Liver (tissue), 3 donors: ENCODE data around the gene CRACR2A.

Experiments
- EGR1 ChIP-seq, 2 donors: IDR thresholded peaks; 2 replicates each; pipeline ENCODE4 v1.6.1; 2016 to 2018; ENCODE audit warnings: antibody characterized with exemption in 2 of 2, low read depth in 2 of 2
- FOXA1 ChIP-seq: IDR thresholded peaks from 2 replicates; pipeline ENCODE4 v1.6.1; 2016; ENCODE audit warnings: antibody characterized with exemption
- GABPA ChIP-seq, 2 donors: IDR thresholded peaks in 1 of 2; conservative IDR thresholded peaks in 1 of 2; 2 replicates each; pipeline ENCODE4 v1.6.1; 2016; ENCODE audit warnings: antibody characterized with exemption in 2 of 2, mild to moderate bottlenecking in 1 of 2, moderate library complexity in 1 of 2
- NR2F2 ChIP-seq: IDR thresholded peaks from 2 replicates; pipeline ENCODE4 v1.6.1; 2016; ENCODE audit warnings: antibody characterized with exemption
- RAD21 ChIP-seq, 2 donors: IDR thresholded peaks; 2 replicates each; pipeline ENCODE4 v1.6.1; 2016; ENCODE audit warnings: antibody characterized with exemption in 2 of 2, mild to moderate bottlenecking in 2 of 2
- SP1 ChIP-seq: IDR thresholded peaks from 2 replicates; pipeline ENCODE4 v1.6.1; 2018; ENCODE audit warnings: antibody characterized with exemption, mild to moderate bottlenecking
- TAF1 ChIP-seq: conservative IDR thresholded peaks from 2 replicates; pipeline ENCODE4 v1.6.1; 2016; ENCODE audit warnings: antibody characterized with exemption, mild to moderate bottlenecking
- TF ChIP-seq, protein P1 (sequence below): fragments of 150-350 bp; IDR thresholded peaks from 2 replicates; pipeline ENCODE4 v1.5.1; 2017; ENCODE audit warnings: improper control_type of control experiment, low read depth, low read length; ENCODE audit not compliant: missing input control
- TF ChIP-seq, protein P2 (sequence below): IDR thresholded peaks from 2 replicates; pipeline ENCODE4 v1.6.1; 2016; ENCODE audit warnings: antibody characterized with exemption
- TF ChIP-seq, protein P3 (sequence below): IDR thresholded peaks from 2 replicates; pipeline ENCODE4 v1.6.1; 2016; ENCODE audit warnings: antibody characterized with exemption, mild to moderate bottlenecking
- TF ChIP-seq, protein P4 (sequence below): IDR thresholded peaks from 2 replicates; pipeline ENCODE4 v1.6.1; 2016; ENCODE audit warnings: antibody characterized with exemption
- donor health status: healthy.
- donor health status: healthy.

DNA sequence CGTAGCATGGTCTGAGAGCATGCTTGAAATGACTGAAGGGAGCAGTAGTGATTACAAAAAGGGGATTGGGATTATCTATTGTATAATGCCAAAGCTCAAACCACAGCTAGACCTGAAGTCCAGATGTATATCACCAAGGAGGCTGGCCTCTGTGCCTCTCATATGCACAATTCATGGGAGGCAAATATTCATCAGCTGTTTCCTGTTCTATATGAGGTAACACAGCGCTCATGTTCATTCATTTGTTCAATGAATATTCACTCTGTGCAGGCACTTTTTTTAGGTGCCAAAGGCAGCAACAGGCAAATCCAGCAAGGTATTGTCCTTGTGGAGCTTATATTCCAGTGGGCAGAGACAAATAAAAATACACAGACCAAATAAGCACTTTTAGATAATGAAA is 39.0 kb downstream of the CRACR2A start:
- TF ChIP-seq SP1 (no peak), RAD21 (IDR thresholded peaks at IDR 0.05) (no peak), GABPA (IDR thresholded peaks at IDR 0.05 in 1 of 2, conservative IDR thresholded peaks at IDR 0.05 in 1 of 2) (no peak), TAF1 (no peak), NR2F2 (no peak), FOXA1 (no peak), EGR1 (IDR thresholded peaks at IDR 0.05; ENCODE audit: low read depth in 2 of 2) (no peak)
- TF ChIP-seq, protein P1, sequence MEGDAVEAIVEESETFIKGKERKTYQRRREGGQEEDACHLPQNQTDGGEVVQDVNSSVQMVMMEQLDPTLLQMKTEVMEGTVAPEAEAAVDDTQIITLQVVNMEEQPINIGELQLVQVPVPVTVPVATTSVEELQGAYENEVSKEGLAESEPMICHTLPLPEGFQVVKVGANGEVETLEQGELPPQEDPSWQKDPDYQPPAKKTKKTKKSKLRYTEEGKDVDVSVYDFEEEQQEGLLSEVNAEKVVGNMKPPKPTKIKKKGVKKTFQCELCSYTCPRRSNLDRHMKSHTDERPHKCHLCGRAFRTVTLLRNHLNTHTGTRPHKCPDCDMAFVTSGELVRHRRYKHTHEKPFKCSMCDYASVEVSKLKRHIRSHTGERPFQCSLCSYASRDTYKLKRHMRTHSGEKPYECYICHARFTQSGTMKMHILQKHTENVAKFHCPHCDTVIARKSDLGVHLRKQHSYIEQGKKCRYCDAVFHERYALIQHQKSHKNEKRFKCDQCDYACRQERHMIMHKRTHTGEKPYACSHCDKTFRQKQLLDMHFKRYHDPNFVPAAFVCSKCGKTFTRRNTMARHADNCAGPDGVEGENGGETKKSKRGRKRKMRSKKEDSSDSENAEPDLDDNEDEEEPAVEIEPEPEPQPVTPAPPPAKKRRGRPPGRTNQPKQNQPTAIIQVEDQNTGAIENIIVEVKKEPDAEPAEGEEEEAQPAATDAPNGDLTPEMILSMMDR: no peak
- TF ChIP-seq, protein P2, sequence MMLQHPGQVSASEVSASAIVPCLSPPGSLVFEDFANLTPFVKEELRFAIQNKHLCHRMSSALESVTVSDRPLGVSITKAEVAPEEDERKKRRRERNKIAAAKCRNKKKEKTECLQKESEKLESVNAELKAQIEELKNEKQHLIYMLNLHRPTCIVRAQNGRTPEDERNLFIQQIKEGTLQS: no peak
- TF ChIP-seq, protein P3, sequence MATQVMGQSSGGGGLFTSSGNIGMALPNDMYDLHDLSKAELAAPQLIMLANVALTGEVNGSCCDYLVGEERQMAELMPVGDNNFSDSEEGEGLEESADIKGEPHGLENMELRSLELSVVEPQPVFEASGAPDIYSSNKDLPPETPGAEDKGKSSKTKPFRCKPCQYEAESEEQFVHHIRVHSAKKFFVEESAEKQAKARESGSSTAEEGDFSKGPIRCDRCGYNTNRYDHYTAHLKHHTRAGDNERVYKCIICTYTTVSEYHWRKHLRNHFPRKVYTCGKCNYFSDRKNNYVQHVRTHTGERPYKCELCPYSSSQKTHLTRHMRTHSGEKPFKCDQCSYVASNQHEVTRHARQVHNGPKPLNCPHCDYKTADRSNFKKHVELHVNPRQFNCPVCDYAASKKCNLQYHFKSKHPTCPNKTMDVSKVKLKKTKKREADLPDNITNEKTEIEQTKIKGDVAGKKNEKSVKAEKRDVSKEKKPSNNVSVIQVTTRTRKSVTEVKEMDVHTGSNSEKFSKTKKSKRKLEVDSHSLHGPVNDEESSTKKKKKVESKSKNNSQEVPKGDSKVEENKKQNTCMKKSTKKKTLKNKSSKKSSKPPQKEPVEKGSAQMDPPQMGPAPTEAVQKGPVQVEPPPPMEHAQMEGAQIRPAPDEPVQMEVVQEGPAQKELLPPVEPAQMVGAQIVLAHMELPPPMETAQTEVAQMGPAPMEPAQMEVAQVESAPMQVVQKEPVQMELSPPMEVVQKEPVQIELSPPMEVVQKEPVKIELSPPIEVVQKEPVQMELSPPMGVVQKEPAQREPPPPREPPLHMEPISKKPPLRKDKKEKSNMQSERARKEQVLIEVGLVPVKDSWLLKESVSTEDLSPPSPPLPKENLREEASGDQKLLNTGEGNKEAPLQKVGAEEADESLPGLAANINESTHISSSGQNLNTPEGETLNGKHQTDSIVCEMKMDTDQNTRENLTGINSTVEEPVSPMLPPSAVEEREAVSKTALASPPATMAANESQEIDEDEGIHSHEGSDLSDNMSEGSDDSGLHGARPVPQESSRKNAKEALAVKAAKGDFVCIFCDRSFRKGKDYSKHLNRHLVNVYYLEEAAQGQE: no peak
- TF ChIP-seq, protein P4, sequence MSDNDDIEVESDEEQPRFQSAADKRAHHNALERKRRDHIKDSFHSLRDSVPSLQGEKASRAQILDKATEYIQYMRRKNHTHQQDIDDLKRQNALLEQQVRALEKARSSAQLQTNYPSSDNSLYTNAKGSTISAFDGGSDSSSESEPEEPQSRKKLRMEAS: no peak
